ENCODE data around the gene LYPD6B. TPM values are rescaled to one million over a fixed set of nuclear protein-coding genes. Genes with fewer than 3 reads are reported as not detected.

LYPD6B gene
- total RNA-seq, 1 experiment from 2014 or later = 2.0 TPM

- no peak overlapping the region for H3K4me2 ChIP-seq (ENCODE audit: insufficient read depth, insufficient read length, low read length)
- H2BK5ac ChIP-seq (ENCODE audit: insufficient read length, low read length) = no peak overlapping the region
- no peak overlapping the region for H3K14ac ChIP-seq (ENCODE audit: insufficient read depth, low read length)
- no peaks in the 10 kb centered on the region for H4K20me1 ChIP-seq (ENCODE audit: control insufficient read depth, insufficient read depth, insufficient read length)
- H4K5ac ChIP-seq (ENCODE audit: insufficient read length, low read depth, low read length) = no peak overlapping the region
- Mint-ChIP-seq H3K4me1 (peaks cover 37 to 38% of the 10 kb centered on the region in 2 experiments), H3K27ac (no peak overlapping the region), H3K36me3 (ENCODE audit: insufficient read depth in 1 of 3, low read depth in 3 of 3) (peaks cover 62 to 84% (median 76%) of the 10 kb centered on the region in 3 experiments), H3K27me3 (ENCODE audit: low read depth) (no peaks in the 10 kb centered on the region; the same call in 1 of the 2 replicates), H3K9me3 (peaks cover 6 to 25% of the 10 kb centered on the region in 2 experiments), H3K4me3 (no peak overlapping the region)
- no peak overlapping the region for H3K27ac ChIP-seq (ENCODE audit: insufficient read length, low read depth, low read length)
- H3K4me1 ChIP-seq (ENCODE audit: insufficient read depth, low read length) = peaks cover under 1% of the 10 kb centered on the region
- no peak overlapping the region for H3T11ph ChIP-seq (ENCODE audit: low read length)
- no peak overlapping the region for H3K4ac ChIP-seq (ENCODE audit: low read depth, low read length)
- H3K23ac ChIP-seq (ENCODE audit: insufficient read length, low read depth, low read length) = no peak overlapping the region
- H2BK20ac ChIP-seq (ENCODE audit: low read depth, low read length, poor library complexity, severe bottlenecking) = no peak overlapping the region
- DNase-seq = no peak
- TF ChIP-seq CTCF (conservative IDR thresholded peaks at IDR 0.05) = no peak
- H3K9me3 ChIP-seq (ENCODE audit: control insufficient read depth, low read depth, low read length) = peaks cover 13% of the 10 kb centered on the region
- no peak overlapping the region for H2AFZ ChIP-seq (ENCODE audit: low read length)
- H3K27me3 ChIP-seq (ENCODE audit: insufficient read depth, low read length) = no peaks in the 10 kb centered on the region
- no peak overlapping the region for H3K9ac ChIP-seq (ENCODE audit: extremely low read depth, insufficient read length, low read length)
- no peak overlapping the region for H3K56ac ChIP-seq (ENCODE audit: insufficient read length, low read depth, low read length)
- no peak overlapping the region for H2BK120ac ChIP-seq (ENCODE audit: low read depth, low read length, poor library complexity, severe bottlenecking)
- no peak overlapping the region for H2BK12ac ChIP-seq (ENCODE audit: insufficient read length, low read depth, low read length)
- H3K79me2 ChIP-seq (ENCODE audit: insufficient read depth, low read length) = no peaks in the 10 kb centered on the region
- no peak overlapping the region for H3K18ac ChIP-seq (ENCODE audit: insufficient read length, low read depth, low read length)
- H4K91ac ChIP-seq (ENCODE audit: insufficient read length, low read depth, low read length) = no peak overlapping the region
- WGBS (ENCODE audit: extremely low coverage, insufficient read length, low lambda C conversion rate) = no CpG with 5 or more reads among the region's 6 CpGs
- H2BK15ac ChIP-seq (ENCODE audit: low read depth, low read length) = no peak overlapping the region
- no peaks in the 10 kb centered on the region for H3K23me2 ChIP-seq (ENCODE audit: insufficient read length, low read depth, low read length, poor library complexity, severe bottlenecking)
- H3K79me1 ChIP-seq (ENCODE audit: insufficient read depth, low read depth, low read length, poor library complexity, severe bottlenecking) = no peaks in the 10 kb centered on the region
- H2AK5ac ChIP-seq (ENCODE audit: insufficient read length, low read length) = no peak overlapping the region
- H4K8ac ChIP-seq (replicated peaks; ENCODE audit: insufficient read length, low read depth, low read length) = no peak overlapping the region
These were observed 32.9 kb upstream of the LYPD6B start for GRCh38 chr2:149005471-149006077.

All from H9 (cell line).